Measurements from ENCODE around the gene MXI1. TPM values are rescaled to one million over a fixed set of nuclear protein-coding genes. Genes with fewer than 3 reads are reported as not detected.

Gene MXI1
- total and polyA plus RNA-seq, 4 donors, result 11.2 to 55.8 (median 18.7) TPM

DNA sequence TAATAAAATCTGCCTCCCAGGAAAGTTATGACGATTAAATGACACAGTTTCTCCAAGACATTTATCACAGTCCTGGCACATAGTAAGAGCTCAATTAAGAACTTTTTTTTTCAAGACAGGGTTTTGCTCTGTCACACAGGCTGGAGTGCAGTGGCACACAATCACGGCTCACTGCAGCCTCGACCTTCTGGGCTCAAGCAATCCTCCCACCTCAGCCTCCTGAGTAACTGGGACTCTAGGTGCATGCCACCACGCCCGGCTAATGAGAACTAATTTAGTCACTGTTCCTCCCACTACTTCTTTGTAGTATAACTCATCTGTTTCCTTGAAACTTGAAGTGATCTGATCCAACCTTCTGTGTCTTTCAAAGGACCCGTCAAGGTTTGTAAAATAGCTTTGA is 42.2 kb upstream of the MXI1 start:
- no peaks in the 10 kb centered on the region for H3K9me3 ChIP-seq (ENCODE audit: control insufficient read depth in 4 of 4, insufficient read depth in 3 of 4, low read length in 3 of 4)
- H3K27ac ChIP-seq (ENCODE audit: low read depth in 1 of 2, low read length in 1 of 2), result no peak overlapping the region
- H3K4me1 ChIP-seq (ENCODE audit: control insufficient read depth in 5 of 5, insufficient read depth in 5 of 5, low read length in 5 of 5), result peaks cover 0 to 9% (median 6%) of the 10 kb centered on the region in 5 donors
- WGBS, 2 donors, result 82 to 86% methylated on average over 6 of the region's 6 CpGs
- H3K9ac ChIP-seq (ENCODE audit: insufficient read depth in 1 of 2, low read length in 2 of 2), result no peak overlapping the region
- ATAC-seq (ENCODE audit: insufficient read depth, low FRiP score) (no peak), DNase-seq (no peak)
- H3K4me3 ChIP-seq, result no peak overlapping the region
- TF ChIP-seq CTCF (IDR thresholded peaks at IDR 0.05; ENCODE audit: control extremely low read depth, extremely low read depth), result no peak
- H3K27me3 ChIP-seq (ENCODE audit: control insufficient read depth in 3 of 3, insufficient read depth in 3 of 3, low read length in 2 of 3), result peaks cover 5 to 22% (median 15%) of the 10 kb centered on the region in 3 donors
- H3K36me3 ChIP-seq (ENCODE audit: control insufficient read depth in 4 of 4, insufficient read depth in 4 of 4, low read length in 4 of 4), result no peaks in the 10 kb centered on the region

- Histone ChIP-seq H3K36me3 (ENCODE audit: control insufficient read depth in 4 of 4, insufficient read depth in 4 of 4, low read length in 4 of 4) (no peaks in the 10 kb centered on the region), H3K9ac (ENCODE audit: insufficient read depth in 1 of 2, low read length in 2 of 2) (no peak overlapping the region), H3K27me3 (ENCODE audit: control insufficient read depth in 3 of 3, insufficient read depth in 3 of 3, low read length in 2 of 3) (peaks cover 5 to 27% (median 15%) of the 10 kb centered on the region in 3 donors), H3K4me1 (ENCODE audit: control insufficient read depth in 5 of 5, insufficient read depth in 5 of 5, low read length in 5 of 5) (peaks cover 0 to 11% (median 7%) of the 10 kb centered on the region in 5 donors), H3K4me3 (no peak overlapping the region), H3K9me3 (ENCODE audit: control insufficient read depth in 4 of 4, insufficient read depth in 3 of 4, low read length in 3 of 4) (no peaks in the 10 kb centered on the region), H3K27ac (ENCODE audit: low read depth in 1 of 2, low read length in 1 of 2) (no peak overlapping the region)
- DNase-seq (no peak), ATAC-seq (ENCODE audit: insufficient read depth, low FRiP score) (no peak)
- TF ChIP-seq CTCF (IDR thresholded peaks at IDR 0.05; ENCODE audit: control extremely low read depth, extremely low read depth), result no peak
- 92 to 96% methylated on average over 7 of the region's 7 CpGs for WGBS, 2 donors
Measured at GRCh38 chr10:110167149-110167548, 40.3 kb upstream of the MXI1 start.

DNA sequence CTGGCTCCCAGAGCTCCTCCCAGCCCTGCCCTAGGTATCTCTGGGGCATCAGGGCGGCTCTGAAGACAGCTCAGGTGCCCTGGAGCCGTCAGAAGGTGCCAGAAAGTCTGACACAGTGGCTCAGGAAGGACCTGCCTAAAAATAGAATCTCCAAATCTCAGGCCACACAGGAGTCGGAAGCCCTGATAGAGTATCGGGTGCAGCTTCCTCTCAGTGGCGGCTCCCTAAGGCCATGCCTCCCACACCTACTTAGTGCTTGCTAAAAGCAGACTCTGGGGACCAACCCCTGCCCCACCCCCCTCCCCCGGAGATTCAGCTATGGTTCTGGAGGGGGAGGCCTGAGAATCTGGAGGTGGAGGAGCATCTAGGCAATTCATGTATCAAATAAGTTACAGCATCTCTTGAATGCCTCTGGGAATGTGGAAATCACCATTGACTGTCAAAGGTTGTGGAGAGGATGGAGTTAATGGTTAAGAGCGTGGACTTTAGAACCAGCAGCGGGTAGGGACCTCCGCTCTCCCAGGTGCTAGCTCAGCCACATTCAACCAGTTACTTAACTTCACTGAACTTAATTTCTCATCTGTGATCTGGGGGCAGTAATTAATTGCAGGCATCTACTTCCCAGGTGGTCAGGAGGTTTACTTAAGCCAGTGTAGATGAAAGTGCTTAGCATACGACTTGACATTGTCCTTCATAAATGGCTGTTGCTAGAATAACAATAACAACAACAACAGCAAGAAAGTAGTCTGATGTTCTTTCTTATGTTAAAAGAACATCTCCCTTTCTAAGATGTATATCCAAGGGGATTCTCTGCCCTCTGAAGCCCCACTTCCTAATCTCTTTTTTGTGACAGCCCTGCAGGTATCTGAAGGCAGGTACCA is 38.6 kb upstream of the MXI1 start:
- H3K9me3 ChIP-seq (ENCODE audit: control insufficient read depth in 4 of 4, insufficient read depth in 3 of 4, low read length in 3 of 4), result no peaks in the 10 kb centered on the region
- H3K4me1 ChIP-seq (ENCODE audit: control insufficient read depth in 5 of 5, insufficient read depth in 5 of 5, low read length in 5 of 5), result peaks cover 0 to 11% (median 7%) of the 10 kb centered on the region in 5 donors
- no peak for DNase-seq
- H3K27me3 ChIP-seq (ENCODE audit: control insufficient read depth in 3 of 3, insufficient read depth in 3 of 3, low read length in 2 of 3), result peaks cover 5 to 27% (median 15%) of the 10 kb centered on the region in 3 donors
- ATAC-seq (ENCODE audit: insufficient read depth, low FRiP score), result no peak
- TF ChIP-seq CTCF (IDR thresholded peaks at IDR 0.05; ENCODE audit: control extremely low read depth, extremely low read depth), result no peak
- H3K27ac ChIP-seq (ENCODE audit: low read depth in 1 of 2, low read length in 1 of 2), result no peak overlapping the region
- H3K36me3 ChIP-seq (ENCODE audit: control insufficient read depth in 4 of 4, insufficient read depth in 4 of 4, low read length in 4 of 4), result no peaks in the 10 kb centered on the region
- WGBS, 2 donors, result 11 to 14% methylated on average over 10 of the region's 10 CpGs
- H3K4me3 ChIP-seq, result no peak overlapping the region
- H3K9ac ChIP-seq (ENCODE audit: insufficient read depth in 1 of 2, low read length in 2 of 2), result no peak overlapping the region

All from lung (tissue), 12 donors.